Activated CD8-positive, alpha-beta memory T cell treated with anti-CD3 and anti-CD28 coated beads for 1 hour (primary cell): ENCODE data around the gene WWOX.

ENCODE experiments used
- DNase-seq, 2 donors: peaks; one replicate each; pipeline ENCODE4 v3.0.0-alpha.2; 2020; ENCODE audit warnings: low read depth in 1 of 2; ENCODE audit errors: extremely low read depth in 1 of 2

The WWOX gene

GRCh38 chr16:78773291-78773702, 673.8 kb downstream of the WWOX start:
- DNase-seq = no peak

- no peak for DNase-seq
These were observed 674.3 kb downstream of the WWOX start for GRCh38 chr16:78773706-78774105.

- DNase-seq = no peak
These were observed 675.7 kb downstream of the WWOX start for GRCh38 chr16:78775161-78775561.

GRCh38 chr16:78778101-78779004, 678.9 kb downstream of the WWOX start:
- no peak for DNase-seq

GRCh38 chr16:78780808-78781207, 681.4 kb downstream of the WWOX start:
- DNase-seq = no peak

- DNase-seq = no peak
These were observed 683.1 kb downstream of the WWOX start for GRCh38 chr16:78782572-78782971.

GRCh38 chr16:78783570-78784079, 684.2 kb downstream of the WWOX start:
- DNase-seq = no peak

GRCh38 chr16:78784771-78785170, 685.3 kb downstream of the WWOX start:
- DNase-seq = no peak

- DNase-seq = no peak
These were observed 685.8 kb downstream of the WWOX start for GRCh38 chr16:78785218-78785617.

- no peak for DNase-seq
These were observed 687.2 kb downstream of the WWOX start for GRCh38 chr16:78786635-78787034.

- no peak for DNase-seq
These were observed 688.8 kb downstream of the WWOX start for GRCh38 chr16:78788276-78788675.

GRCh38 chr16:78788696-78789095, 689.2 kb downstream of the WWOX start:
- no peak for DNase-seq

GRCh38 chr16:78789561-78789960, 690.1 kb downstream of the WWOX start:
- no peak for DNase-seq

- DNase-seq = no peak
These were observed 691.6 kb downstream of the WWOX start for GRCh38 chr16:78791011-78791410.

- DNase-seq = no peak
These were observed 692.5 kb downstream of the WWOX start for GRCh38 chr16:78791926-78792325.

- no peak for DNase-seq
These were observed 693.5 kb downstream of the WWOX start for GRCh38 chr16:78792952-78793351.

- no peak for DNase-seq
These were observed 695.3 kb downstream of the WWOX start for GRCh38 chr16:78794581-78795250.

GRCh38 chr16:78795433-78795832, 696.0 kb downstream of the WWOX start:
- no peak for DNase-seq

- DNase-seq = no peak
These were observed 696.9 kb downstream of the WWOX start for GRCh38 chr16:78796221-78796866.

GRCh38 chr16:78799429-78799828, 700.0 kb downstream of the WWOX start:
- DNase-seq = no peak

- no peak for DNase-seq
These were observed 701.1 kb downstream of the WWOX start for GRCh38 chr16:78800523-78800922.
